Inferior parietal cortex (tissue), 1 donor: ENCODE data around the gene RASD2.

Source experiments
- DNase-seq: peaks from one replicate; pipeline ENCODE4 v3.0.0-alpha.2; 2016; ENCODE audit errors: extremely low spot score

Gene RASD2

DNA sequence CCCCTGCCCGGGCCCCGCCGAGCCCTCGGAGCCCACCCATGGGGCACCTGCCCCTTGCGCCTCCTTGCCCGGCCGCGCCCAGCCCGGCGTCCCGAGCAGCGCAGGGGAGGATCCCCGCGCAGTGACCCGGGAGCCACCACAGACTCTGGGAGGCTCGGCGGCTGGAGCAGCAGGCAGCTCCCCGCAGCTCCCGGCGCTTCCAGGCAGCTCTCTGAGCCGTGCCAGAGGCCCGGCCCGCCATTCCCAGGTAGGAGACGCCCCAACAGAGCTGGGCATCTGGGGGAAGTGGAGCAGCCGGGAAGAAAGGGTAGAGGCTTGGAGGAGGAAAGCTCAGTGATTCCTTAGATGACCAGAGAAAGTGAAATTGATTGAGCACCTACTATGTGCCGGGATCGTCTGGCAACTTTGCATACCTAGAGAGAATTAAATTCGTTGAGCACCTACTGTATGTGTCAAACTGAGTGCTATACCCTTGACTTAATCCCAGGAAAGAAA is 670 bp downstream of the RASD2 start:
- DNase-seq: no peak

DNA sequence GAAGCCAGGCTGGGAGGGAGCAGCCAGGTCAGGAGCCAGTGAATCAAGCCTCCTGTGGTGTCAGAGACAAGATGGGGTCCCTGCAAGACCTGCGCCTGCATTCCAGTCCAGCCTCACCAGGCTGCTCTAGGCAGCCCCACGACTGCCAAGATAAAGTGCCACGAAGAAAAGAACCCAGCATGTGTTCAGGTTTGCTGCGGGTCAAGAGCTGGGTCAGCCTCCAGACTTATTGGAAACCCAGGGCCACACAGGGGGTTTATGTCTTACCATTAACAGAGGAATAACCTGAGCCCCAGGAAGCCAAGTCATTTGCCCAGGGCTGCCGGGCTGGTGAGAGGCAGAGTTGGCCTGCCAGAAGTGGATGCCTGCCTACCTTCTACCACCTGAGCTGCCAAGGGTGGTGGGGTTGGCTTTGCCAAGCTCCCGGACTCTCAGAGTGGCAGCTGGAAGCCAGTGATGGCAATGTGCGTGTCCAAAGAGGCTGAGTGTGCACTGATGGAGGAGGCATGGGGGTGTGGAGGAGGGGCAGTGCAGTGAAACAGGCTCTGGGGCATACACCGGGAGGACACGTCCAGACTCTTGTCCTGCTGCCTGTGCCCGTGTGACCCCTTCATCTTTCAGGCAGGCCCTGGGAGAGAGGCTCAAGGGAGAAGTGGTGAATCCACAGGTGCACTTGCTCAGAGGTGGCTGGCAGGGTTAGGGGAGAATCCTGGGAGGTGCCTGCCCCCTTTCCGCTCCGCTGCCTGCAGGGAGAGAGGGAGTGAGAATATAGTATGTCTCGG is 1.7 kb downstream of the RASD2 start:
- DNase-seq: no peak

DNA sequence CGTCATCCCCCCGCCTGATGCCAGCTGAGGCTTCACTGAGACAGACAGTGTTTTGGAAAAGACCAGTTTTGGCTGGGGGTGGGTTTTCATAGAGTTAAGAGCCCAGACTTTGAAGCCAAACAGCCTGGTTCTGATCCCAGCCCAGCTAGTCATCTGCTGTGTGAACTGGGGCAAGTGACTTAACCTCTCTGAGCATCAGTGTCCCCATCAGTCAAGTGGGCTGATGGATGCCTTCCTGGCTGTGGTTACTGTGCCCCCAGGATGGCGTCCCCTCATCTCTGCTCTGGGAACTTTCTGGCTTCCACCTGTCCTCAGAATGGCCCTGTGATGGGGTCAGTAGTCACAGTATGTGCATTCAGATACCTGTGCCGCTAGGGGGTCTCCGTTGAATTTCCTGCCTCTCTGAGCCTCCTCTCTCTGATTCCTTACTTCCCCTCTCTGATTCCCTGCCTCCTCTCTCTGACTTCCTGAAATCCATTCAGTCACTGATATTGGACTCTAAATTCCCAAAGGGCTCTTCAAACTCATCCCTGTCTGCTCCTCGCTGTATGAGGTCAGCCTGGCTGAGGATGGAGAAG is 2.4 kb downstream of the RASD2 start:
- DNase-seq: no peak

- DNase-seq: no peak
Observed at GRCh38 chr22:35543702-35544101, 3.1 kb downstream of the RASD2 start.

GRCh38 chr22:35544189-35544588 is 3.6 kb downstream of the RASD2 start:
- DNase-seq: no peak

- no peak for DNase-seq
Observed at GRCh38 chr22:35544827-35545226, 4.2 kb downstream of the RASD2 start.

DNA sequence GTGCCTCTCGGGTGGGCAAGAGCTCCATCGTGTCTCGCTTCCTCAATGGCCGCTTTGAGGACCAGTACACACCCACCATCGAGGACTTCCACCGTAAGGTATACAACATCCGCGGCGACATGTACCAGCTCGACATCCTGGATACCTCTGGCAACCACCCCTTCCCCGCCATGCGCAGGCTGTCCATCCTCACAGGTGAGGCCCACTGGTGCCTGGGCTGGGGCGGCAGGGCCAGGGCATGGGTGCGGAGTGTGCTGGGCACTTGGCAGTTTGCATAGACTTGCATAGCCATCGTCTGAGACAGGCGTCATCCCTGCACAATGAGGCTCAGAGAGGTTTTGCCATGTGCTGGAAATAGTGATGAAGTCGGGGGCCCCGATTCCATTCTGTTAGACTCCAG is 6.3 kb downstream of the RASD2 start:
- no peak for DNase-seq

DNA sequence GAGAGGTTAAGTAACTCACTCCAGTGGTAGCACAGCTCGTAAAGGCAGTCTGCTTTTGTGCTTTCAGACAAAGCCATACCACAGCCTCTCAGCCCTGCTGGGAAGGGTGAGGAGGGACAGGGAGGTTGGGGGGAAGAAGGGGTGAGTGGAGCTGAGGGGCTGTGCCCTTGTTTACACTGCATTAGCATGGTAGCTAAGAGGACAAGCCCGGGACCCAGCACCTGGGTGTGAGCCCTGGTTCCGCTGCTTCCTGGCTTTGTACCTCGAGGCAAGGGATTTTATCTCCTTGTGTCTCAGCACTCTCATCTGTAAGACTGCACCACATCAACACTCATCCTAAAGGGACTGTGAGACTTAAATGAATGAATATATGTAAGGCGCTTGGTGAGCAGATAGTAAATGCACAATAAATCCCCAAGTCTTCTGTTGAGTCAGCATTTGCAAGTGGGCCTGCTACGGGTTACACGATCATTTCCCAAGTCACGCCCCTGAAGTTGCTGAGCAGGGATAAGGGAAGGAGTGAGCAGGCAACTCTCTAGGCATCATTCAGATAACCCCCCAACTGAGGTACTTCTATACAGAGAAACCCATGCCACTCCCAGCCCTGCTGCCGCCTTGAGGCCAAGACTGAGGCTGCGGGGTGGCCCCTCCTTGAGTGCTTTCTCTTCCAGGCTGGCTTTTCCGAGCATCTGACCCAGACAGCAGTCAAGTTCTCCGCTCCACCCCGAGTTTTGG is 7.5 kb downstream of the RASD2 start:
- no peak for DNase-seq

DNA sequence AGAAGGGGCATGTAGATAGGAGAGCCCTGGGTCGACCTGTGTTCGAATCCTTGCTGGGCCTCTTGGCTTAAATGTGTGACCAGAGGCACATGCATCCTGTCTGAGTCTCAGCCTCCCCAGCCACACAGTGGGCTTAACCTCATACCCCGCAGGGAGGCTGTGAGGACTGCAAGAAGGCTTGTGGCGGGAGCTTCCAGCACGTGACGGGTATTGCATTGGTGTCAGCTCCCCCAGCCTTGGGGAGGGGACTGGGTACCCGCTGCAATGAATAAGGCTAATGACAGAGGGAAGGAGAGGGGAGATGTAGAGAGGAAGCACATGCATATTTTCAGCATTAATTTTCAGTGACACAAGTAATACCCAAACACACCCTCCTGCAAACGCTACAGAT is 8.1 kb downstream of the RASD2 start:
- DNase-seq: no peak

- DNase-seq: no peak
Observed at GRCh38 chr22:35549328-35549727, 8.7 kb downstream of the RASD2 start.

DNA sequence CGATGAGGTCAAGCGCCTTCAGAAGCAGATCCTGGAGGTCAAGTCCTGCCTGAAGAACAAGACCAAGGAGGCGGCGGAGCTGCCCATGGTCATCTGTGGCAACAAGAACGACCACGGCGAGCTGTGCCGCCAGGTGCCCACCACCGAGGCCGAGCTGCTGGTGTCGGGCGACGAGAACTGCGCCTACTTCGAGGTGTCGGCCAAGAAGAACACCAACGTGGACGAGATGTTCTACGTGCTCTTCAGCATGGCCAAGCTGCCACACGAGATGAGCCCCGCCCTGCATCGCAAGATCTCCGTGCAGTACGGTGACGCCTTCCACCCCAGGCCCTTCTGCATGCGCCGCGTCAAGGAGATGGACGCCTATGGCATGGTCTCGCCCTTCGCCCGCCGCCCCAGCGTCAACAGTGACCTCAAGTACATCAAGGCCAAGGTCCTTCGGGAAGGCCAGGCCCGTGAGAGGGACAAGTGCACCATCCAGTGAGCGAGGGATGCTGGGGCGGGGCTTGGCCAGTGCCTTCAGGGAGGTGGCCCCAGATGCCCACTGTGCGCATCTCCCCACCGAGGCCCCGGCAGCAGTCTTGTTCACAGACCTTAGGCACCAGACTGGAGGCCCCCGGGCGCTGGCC is 11.0 kb downstream of the RASD2 start:
- DNase-seq: no peak

DNA sequence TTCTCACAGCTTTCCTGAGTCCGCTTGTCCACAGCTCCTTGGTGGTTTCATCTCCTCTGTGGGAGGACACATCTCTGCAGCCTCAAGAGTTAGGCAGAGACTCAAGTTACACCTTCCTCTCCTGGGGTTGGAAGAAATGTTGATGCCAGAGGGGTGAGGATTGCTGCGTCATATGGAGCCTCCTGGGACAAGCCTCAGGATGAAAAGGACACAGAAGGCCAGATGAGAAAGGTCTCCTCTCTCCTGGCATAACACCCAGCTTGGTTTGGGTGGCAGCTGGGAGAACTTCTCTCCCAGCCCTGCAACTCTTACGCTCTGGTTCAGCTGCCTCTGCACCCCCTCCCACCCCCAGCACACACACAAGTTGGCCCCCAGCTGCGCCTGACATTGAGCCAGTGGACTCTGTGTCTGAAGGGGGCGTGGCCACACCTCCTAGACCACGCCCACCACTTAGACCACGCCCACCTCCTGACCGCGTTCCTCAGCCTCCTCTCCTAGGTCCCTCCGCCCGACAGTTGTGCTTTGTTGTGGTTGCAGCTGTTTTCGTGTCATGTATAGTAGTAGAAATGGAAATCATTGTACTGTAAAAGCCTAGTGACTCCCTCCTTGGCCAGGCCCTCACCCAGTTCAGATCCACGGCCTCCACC is 11.7 kb downstream of the RASD2 start:
- no peak for DNase-seq

GRCh38 chr22:35552846-35553245 is 12.2 kb downstream of the RASD2 start:
- DNase-seq: no peak

- no peak for DNase-seq
Observed at GRCh38 chr22:35553341-35553740, 12.7 kb downstream of the RASD2 start.

DNA sequence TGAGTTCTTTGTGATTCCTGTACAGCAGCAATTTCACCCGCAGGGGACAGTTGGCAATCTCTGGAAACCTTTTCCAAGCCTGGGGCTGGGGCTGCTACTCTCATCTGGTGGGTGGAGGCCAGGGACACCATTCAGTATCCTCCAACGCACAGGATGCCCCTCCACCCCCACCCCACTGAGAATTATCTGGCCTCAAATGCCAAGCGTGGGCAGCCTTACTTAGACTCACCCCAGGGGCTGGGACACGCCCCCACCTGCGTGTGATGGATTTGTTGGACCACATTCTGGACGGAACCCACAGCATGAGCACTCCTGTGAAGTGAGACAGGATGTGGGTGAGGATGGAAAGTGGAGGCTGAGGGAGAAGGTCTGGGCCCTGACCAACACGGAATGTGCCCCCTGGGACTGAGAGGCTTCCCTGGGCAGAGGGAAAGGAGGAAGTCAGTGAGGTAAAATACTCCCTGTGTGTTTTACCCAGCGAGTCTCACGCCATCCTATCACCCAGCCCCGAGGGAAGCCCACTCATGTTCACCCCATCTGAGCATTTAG is 13.7 kb downstream of the RASD2 start:
- no peak for DNase-seq

GRCh38 chr22:35555483-35555890 is 14.9 kb downstream of the RASD2 start:
- DNase-seq: no peak

DNA sequence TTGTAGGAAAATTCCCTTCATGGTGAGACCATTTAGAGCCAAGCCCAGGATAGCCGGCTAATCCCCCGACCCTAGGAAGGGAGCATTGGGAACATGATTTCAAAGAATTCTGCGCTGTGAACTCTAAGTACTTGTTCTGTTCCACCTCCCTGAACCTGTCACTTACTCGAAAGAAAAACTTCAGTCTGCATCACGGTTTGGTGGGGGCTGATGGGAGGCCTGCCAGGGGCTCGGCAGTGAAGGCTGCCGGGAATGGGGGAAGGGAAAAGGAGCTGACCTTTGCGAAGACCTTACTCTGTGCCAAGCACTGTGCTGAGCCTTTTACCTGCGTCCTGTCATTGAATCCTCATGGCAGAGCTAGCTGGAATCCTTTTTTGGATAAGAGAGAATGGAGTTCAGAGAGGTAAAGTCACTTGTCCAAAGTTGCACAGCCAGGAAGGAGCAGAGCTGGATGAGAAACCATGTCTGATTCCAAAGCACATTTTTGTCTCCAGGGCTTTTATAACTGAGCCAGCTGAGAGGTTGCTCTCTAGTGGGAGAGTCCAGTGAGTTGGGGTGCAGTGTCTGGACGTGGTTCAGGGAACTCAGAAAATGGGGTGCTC is 15.4 kb downstream of the RASD2 start:
- DNase-seq: no peak

- DNase-seq: no peak
Observed at GRCh38 chr22:35556666-35557065, 16.0 kb downstream of the RASD2 start.

DNA sequence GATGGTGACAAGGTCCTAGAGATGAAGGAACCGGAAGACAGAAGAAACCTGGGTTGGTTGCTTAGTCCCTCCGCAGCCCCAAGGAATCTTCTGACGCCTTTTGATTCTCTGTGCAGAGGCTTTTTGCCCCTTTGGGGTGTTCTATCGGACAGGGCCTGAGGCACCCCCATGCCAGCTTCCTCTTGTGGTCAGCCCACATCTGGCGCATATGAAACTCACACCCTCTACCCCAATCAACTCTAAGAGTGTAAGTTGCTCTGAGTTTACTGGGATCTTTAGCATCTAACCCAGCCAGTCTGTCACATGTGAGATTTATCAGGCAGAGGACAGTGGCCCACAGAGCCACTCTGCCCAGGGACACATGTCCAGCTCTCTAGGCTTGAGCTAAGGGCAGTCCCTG is 17.4 kb downstream of the RASD2 start:
- no peak for DNase-seq

- no peak for DNase-seq
Observed at GRCh38 chr22:35558719-35559118, 18.1 kb downstream of the RASD2 start.

DNA sequence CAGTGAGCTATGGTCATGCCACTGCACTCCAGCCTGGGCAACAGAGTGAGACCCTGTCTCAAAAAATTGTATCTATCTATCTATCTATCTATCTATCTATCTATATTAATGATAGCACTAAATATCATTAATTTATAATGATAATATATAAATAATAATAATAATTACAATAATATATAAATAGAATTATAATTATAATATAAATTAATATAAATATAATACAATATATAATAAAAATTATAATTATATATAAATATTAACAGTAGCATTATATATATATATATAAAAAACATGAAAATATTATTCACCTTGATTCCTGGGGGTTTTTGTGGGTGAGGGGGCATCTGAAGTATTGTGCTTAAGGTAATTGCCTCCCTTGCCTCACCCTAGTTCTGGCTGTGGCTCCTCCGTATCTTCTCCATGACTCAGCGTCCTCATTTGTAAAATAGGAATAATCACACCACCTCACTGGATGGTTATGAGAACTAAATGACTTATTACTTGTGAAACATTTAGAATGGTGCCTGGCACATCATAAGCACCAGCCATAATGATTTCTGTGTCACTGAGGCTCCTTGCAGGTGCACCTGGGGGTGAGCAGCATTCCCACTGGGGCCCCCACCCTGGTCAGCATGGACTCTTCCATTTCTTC is 18.8 kb downstream of the RASD2 start:
- no peak for DNase-seq
